Measurements from ENCODE around the gene WDR37. TPM values are rescaled to one million over a fixed set of nuclear protein-coding genes. Genes with fewer than 3 reads are reported as not detected.

The WDR37 gene
- total and polyA plus RNA-seq, 10 of the 15 experiments (the other 5 are each of a cell fraction or from before 2014, with no cell fraction given): 1.9 to 11.1 (median 7.1) TPM

DNA sequence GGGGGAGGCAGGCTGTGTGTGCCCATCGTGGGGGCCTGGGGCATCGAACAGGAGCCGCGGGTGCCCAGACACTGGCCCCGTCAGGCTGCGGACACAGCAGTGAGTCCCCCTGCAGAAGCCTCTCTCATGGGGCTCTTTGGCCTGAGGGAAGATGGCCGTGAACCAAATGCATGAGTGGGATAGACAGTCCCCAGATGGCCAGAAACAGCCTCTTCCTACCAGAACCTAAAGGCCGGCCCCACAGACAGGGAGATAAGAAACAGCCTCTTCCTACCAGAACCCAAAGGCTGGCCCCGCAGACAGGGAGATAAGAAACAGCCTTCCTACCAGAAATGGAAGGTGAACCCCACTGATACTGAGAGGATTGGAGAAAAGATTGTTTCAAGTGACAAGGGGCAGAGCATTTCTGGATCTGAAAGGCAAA is 47.1 kb upstream of the WDR37 start:
- Histone ChIP-seq H3K4me1 (ENCODE audit: control insufficient read depth, insufficient read depth, low read length) (no peaks in the 10 kb centered on the region), H3K36me3 (ENCODE audit: control insufficient read depth in 2 of 2, insufficient read depth in 2 of 2, low read length in 1 of 2) (peaks cover 46 to 50% of the 10 kb centered on the region in 2 experiments), H3K4me2 (ENCODE audit: control insufficient read depth, insufficient read depth) (no peak overlapping the region), H3K27me3 (replicated peaks in 1 of 2; ENCODE audit: control insufficient read depth in 2 of 2, insufficient read depth in 2 of 2, low read length in 1 of 2) (no peaks in the 10 kb centered on the region), H3K79me2 (ENCODE audit: control insufficient read depth, insufficient read depth, low read length) (peaks cover 1% of the 10 kb centered on the region; the same call in 1 of the 2 replicates), H3K27ac (ENCODE audit: control insufficient read depth, insufficient read depth) (no peak overlapping the region), H4K20me1 (ENCODE audit: control insufficient read depth, insufficient read depth) (no peaks in the 10 kb centered on the region; the same call in 1 of the 2 replicates), H3K4me3 (no peak overlapping the region), H3K9ac (ENCODE audit: control insufficient read depth, insufficient read depth, low read length) (no peak overlapping the region), H3K9me3 (replicated peaks; ENCODE audit: control insufficient read depth, insufficient read depth, low read length) (no peaks in the 10 kb centered on the region), H2AFZ (ENCODE audit: control insufficient read depth, low read depth, low read length) (no peak overlapping the region)
- DNase-seq (ENCODE audit: low read depth, low spot score): no peak
- intact Hi-C loops (cut with micrococcal nuclease; ENCODE audit: unreplicated experiment): loop anchor here (2.0 kb wide), 1 partner anchor 14 kb away; no protein-coding TSS in a partner anchor
- BruUV-seq (replicated peaks): no TSS peak
- RAD21 ChIA-PET (ENCODE audit: unreplicated experiment): no interaction called here
- POLR2A ChIA-PET: no interaction called here
- no peak for FAIRE-seq
- SMC1A ChIA-PET (ENCODE audit: uncharacterized antibody, unreplicated experiment): no interaction called here
- WGBS (ENCODE audit: insufficient coverage, insufficient replicate concordance, low lambda C conversion rate, missing lambda C conversion rate): 91% methylated on average over 9 of the region's 9 CpGs
- in situ Hi-C loops (cut with MboI): no loop called here
- no peak for ATAC-seq
- CTCF ChIA-PET: no interaction called here
- no peak for TF ChIP-seq POLR2AphosphoS2 (IDR thresholded peaks at IDR 0.05; ENCODE audit: low read depth, low read length)
- no peak for TF ChIP-seq RELA (IDR thresholded peaks at IDR 0.05; ENCODE audit: borderline replicate concordance, partially characterized antibody)
- TF ChIP-seq KLF5 (IDR thresholded peaks at IDR 0.05; ENCODE audit: partially characterized antibody): no peak
- TF ChIP-seq, protein P1, sequence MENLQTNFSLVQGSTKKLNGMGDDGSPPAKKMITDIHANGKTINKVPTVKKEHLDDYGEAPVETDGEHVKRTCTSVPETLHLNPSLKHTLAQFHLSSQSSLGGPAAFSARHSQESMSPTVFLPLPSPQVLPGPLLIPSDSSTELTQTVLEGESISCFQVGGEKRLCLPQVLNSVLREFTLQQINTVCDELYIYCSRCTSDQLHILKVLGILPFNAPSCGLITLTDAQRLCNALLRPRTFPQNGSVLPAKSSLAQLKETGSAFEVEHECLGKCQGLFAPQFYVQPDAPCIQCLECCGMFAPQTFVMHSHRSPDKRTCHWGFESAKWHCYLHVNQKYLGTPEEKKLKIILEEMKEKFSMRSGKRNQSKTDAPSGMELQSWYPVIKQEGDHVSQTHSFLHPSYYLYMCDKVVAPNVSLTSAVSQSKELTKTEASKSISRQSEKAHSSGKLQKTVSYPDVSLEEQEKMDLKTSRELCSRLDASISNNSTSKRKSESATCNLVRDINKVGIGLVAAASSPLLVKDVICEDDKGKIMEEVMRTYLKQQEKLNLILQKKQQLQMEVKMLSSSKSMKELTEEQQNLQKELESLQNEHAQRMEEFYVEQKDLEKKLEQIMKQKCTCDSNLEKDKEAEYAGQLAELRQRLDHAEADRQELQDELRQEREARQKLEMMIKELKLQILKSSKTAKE (IDR thresholded peaks at IDR 0.05; ENCODE audit: low read depth, poor library complexity, severe bottlenecking): no peak
- TF ChIP-seq, protein P2, sequence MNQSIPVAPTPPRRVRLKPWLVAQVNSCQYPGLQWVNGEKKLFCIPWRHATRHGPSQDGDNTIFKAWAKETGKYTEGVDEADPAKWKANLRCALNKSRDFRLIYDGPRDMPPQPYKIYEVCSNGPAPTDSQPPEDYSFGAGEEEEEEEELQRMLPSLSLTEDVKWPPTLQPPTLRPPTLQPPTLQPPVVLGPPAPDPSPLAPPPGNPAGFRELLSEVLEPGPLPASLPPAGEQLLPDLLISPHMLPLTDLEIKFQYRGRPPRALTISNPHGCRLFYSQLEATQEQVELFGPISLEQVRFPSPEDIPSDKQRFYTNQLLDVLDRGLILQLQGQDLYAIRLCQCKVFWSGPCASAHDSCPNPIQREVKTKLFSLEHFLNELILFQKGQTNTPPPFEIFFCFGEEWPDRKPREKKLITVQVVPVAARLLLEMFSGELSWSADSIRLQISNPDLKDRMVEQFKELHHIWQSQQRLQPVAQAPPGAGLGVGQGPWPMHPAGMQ (IDR thresholded peaks at IDR 0.05; ENCODE audit: borderline replicate concordance): no peak
- no peak for TF ChIP-seq RAD21 (IDR thresholded peaks at IDR 0.05; ENCODE audit: insufficient read depth, low read depth, low read length)
- TF ChIP-seq, protein P3, sequence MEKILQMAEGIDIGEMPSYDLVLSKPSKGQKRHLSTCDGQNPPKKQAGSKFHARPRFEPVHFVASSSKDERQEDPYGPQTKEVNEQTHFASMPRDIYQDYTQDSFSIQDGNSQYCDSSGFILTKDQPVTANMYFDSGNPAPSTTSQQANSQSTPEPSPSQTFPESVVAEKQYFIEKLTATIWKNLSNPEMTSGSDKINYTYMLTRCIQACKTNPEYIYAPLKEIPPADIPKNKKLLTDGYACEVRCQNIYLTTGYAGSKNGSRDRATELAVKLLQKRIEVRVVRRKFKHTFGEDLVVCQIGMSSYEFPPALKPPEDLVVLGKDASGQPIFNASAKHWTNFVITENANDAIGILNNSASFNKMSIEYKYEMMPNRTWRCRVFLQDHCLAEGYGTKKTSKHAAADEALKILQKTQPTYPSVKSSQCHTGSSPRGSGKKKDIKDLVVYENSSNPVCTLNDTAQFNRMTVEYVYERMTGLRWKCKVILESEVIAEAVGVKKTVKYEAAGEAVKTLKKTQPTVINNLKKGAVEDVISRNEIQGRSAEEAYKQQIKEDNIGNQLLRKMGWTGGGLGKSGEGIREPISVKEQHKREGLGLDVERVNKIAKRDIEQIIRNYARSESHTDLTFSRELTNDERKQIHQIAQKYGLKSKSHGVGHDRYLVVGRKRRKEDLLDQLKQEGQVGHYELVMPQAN (conservative IDR thresholded peaks at IDR 0.05): no peak
- TF ChIP-seq POU2F2 (IDR thresholded peaks at IDR 0.05; ENCODE audit: borderline replicate concordance, low read depth, low read length): no peak
- TF ChIP-seq KDM1A (IDR thresholded peaks at IDR 0.05; ENCODE audit: borderline replicate concordance): no peak
- TF ChIP-seq RBBP5 (conservative IDR thresholded peaks at IDR 0.05): no peak
- TF ChIP-seq, protein P4, sequence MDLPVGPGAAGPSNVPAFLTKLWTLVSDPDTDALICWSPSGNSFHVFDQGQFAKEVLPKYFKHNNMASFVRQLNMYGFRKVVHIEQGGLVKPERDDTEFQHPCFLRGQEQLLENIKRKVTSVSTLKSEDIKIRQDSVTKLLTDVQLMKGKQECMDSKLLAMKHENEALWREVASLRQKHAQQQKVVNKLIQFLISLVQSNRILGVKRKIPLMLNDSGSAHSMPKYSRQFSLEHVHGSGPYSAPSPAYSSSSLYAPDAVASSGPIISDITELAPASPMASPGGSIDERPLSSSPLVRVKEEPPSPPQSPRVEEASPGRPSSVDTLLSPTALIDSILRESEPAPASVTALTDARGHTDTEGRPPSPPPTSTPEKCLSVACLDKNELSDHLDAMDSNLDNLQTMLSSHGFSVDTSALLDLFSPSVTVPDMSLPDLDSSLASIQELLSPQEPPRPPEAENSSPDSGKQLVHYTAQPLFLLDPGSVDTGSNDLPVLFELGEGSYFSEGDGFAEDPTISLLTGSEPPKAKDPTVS (IDR thresholded peaks at IDR 0.05; ENCODE audit: low read depth, low read length): no peak
- TF ChIP-seq SPI1 (IDR thresholded peaks at IDR 0.05; ENCODE audit: borderline replicate concordance, insufficient read depth, low read depth, low read length): no peak
- TF ChIP-seq, protein P5, sequence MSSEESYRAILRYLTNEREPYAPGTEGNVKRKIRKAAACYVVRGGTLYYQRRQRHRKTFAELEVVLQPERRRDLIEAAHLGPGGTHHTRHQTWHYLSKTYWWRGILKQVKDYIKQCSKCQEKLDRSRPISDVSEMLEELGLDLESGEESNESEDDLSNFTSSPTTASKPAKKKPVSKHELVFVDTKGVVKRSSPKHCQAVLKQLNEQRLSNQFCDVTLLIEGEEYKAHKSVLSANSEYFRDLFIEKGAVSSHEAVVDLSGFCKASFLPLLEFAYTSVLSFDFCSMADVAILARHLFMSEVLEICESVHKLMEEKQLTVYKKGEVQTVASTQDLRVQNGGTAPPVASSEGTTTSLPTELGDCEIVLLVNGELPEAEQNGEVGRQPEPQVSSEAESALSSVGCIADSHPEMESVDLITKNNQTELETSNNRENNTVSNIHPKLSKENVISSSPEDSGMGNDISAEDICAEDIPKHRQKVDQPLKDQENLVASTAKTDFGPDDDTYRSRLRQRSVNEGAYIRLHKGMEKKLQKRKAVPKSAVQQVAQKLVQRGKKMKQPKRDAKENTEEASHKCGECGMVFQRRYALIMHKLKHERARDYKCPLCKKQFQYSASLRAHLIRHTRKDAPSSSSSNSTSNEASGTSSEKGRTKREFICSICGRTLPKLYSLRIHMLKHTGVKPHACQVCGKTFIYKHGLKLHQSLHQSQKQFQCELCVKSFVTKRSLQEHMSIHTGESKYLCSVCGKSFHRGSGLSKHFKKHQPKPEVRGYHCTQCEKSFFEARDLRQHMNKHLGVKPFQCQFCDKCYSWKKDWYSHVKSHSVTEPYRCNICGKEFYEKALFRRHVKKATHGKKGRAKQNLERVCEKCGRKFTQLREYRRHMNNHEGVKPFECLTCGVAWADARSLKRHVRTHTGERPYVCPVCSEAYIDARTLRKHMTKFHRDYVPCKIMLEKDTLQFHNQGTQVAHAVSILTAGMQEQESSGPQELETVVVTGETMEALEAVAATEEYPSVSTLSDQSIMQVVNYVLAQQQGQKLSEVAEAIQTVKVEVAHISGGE (CRISPR knock-in tag; IDR thresholded peaks at IDR 0.05): no peak

Measured in GM12878 (cell line).